ENCODE measurements around the gene SLFN14.
A peak's percentile ranks its signal among the peaks of the same experiment; 100 is the strongest.

DNA sequence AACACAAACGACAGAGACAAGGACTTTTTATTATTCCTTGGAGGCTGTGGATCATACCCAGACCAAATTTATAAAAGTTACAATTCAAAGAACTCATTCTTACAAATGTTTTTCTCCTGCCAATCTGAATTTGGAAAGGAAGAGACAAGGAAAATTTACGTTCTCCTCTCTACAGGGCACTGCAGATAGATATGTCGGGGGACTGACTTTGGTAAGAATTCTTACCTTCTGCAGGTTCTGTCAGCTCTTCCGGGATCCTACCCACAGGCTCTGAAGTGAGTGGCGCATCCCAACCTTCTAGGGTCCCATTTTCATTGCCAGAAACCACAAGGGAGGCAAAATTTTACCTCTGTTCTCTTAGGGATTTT is 21.0 kb downstream of the SLFN14 start:
- TF ChIP-seq, protein P1, sequence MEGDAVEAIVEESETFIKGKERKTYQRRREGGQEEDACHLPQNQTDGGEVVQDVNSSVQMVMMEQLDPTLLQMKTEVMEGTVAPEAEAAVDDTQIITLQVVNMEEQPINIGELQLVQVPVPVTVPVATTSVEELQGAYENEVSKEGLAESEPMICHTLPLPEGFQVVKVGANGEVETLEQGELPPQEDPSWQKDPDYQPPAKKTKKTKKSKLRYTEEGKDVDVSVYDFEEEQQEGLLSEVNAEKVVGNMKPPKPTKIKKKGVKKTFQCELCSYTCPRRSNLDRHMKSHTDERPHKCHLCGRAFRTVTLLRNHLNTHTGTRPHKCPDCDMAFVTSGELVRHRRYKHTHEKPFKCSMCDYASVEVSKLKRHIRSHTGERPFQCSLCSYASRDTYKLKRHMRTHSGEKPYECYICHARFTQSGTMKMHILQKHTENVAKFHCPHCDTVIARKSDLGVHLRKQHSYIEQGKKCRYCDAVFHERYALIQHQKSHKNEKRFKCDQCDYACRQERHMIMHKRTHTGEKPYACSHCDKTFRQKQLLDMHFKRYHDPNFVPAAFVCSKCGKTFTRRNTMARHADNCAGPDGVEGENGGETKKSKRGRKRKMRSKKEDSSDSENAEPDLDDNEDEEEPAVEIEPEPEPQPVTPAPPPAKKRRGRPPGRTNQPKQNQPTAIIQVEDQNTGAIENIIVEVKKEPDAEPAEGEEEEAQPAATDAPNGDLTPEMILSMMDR (IDR thresholded peaks at IDR 0.05), result peak in 1 of 6 experiments; percentile 5
- no peak for TF ChIP-seq POLR2A (IDR thresholded peaks at IDR 0.05)
